Measurements from ENCODE around the gene HDAC2.

DNA sequence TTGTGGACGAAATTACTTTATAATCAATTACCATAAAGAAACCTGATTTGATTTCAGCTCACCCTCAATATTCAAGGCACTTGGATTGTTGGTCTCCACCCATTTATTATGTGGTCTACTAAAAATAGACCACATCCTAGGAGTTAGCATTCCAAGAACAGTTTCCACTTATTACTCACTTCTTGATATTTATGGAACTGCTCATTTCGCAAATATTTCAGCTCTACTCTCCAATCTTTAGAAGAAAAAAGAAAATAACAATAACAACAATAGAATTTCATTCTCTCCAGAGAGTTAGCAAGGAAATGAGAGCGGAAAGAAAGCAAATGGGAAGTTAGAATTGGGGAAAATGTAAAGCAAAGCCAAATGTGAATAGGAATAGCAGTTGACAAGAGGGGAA, 26.2 kb upstream of the HDAC2 start:
- TF ChIP-seq PATZ1 (CRISPR knock-in tag; IDR thresholded peaks at IDR 0.05; ENCODE audit: borderline replicate concordance) (no peak), ZFP3 (CRISPR knock-in tag; IDR thresholded peaks at IDR 0.05) (no peak), TCF4 (CRISPR knock-in tag; IDR thresholded peaks at IDR 0.05; ENCODE audit: borderline replicate concordance) (no peak), OSR1 (CRISPR knock-in tag; IDR thresholded peaks at IDR 0.05) (no peak), ZFP30 (CRISPR knock-in tag; IDR thresholded peaks at IDR 0.05) (no peak), ISL1 (CRISPR knock-in tag; IDR thresholded peaks at IDR 0.05) (no peak), ARNTL (CRISPR knock-in tag; IDR thresholded peaks at IDR 0.05; ENCODE audit: borderline replicate concordance, low read depth) (no peak), RARB (CRISPR knock-in tag; IDR thresholded peaks at IDR 0.05) (no peak), CSRNP3 (CRISPR knock-in tag; IDR thresholded peaks at IDR 0.05) (no peak)
- TF ChIP-seq, protein P1, sequence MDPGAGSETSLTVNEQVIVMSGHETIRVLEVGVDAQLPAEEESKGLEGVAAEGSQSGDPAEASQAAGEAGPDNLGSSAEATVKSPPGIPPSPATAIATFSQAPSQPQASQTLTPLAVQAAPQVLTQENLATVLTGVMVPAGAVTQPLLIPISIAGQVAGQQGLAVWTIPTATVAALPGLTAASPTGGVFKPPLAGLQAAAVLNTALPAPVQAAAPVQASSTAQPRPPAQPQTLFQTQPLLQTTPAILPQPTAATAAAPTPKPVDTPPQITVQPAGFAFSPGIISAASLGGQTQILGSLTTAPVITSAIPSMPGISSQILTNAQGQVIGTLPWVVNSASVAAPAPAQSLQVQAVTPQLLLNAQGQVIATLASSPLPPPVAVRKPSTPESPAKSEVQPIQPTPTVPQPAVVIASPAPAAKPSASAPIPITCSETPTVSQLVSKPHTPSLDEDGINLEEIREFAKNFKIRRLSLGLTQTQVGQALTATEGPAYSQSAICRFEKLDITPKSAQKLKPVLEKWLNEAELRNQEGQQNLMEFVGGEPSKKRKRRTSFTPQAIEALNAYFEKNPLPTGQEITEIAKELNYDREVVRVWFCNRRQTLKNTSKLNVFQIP (CRISPR knock-in tag; IDR thresholded peaks at IDR 0.05; ENCODE audit: borderline replicate concordance, low read depth) = no peak
- TF ChIP-seq, protein P2, sequence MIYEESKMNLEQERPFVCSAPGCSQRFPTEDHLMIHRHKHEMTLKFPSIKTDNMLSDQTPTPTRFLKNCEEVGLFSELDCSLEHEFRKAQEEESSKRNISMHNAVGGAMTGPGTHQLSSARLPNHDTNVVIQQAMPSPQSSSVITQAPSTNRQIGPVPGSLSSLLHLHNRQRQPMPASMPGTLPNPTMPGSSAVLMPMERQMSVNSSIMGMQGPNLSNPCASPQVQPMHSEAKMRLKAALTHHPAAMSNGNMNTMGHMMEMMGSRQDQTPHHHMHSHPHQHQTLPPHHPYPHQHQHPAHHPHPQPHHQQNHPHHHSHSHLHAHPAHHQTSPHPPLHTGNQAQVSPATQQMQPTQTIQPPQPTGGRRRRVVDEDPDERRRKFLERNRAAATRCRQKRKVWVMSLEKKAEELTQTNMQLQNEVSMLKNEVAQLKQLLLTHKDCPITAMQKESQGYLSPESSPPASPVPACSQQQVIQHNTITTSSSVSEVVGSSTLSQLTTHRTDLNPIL (CRISPR knock-in tag; IDR thresholded peaks at IDR 0.05; ENCODE audit: low read depth) = no peak

Measured in SK-N-SH treated with all-trans-retinoic acid at 6 μM for 48 hours (cell line).